H1 (cell line): ENCODE measurements around the gene ORC2. TPM values are rescaled to one million over a fixed set of nuclear protein-coding genes. Genes with fewer than 3 reads are reported as not detected.

ENCODE experiments used
- CTCF ChIA-PET: fragments of 300-600 bp; sonication (Branson Sonifier 250); formaldehyde crosslinking; loops from one replicate; lab custom pipeline; 2021; ENCODE audit not compliant: partially characterized antibody; lab: Charles Lee
- POLR2A ChIA-PET: fragments of 300-600 bp; sonication (Branson Sonifier 250); formaldehyde crosslinking; loops from one replicate; lab custom pipeline; 2021; ENCODE audit warnings: inconsistent platforms; ENCODE audit not compliant: partially characterized antibody; lab: Charles Lee
- DNase-seq, 2 experiments: peaks; one replicate each; pipeline versions ENCODE4 v3.0.0 to v3.0.0-alpha.2; 2010 to 2022; ENCODE audit warnings: low spot score in 2 of 2, low read depth in 1 of 2, mixed read lengths in 1 of 2
- FAIRE-seq: peaks from 2 replicates; lab custom pipeline; 2011; peaks lifted over from hg19 to GRCh38; lab: Jason Lieb, UNC
- H2AFZ ChIP-seq: 2 replicates; pipeline ENCODE4 v1.8.1; 2012; ENCODE audit warnings: low read length, inconsistent platforms
- H2AK5ac ChIP-seq: 2 replicates; pipeline ENCODE4 v1.6.1; 2013; ENCODE audit warnings: low read depth, low read length
- H2BK120ac ChIP-seq: replicated peaks from 2 replicates; pipeline ENCODE3; 2013; ENCODE audit warnings: low read depth, low read length, inconsistent platforms
- H2BK12ac ChIP-seq: 2 replicates; pipeline ENCODE4 v1.6.1; 2013; ENCODE audit warnings: low read depth, low read length
- H2BK15ac ChIP-seq: 2 replicates; pipeline ENCODE4 v1.6.1; 2013; ENCODE audit warnings: low read length
- H2BK20ac ChIP-seq: 2 replicates; pipeline ENCODE4 v1.6.1; 2013; ENCODE audit warnings: low read length
- H2BK5ac ChIP-seq: 2 replicates; pipeline ENCODE4 v1.6.1; 2013; ENCODE audit warnings: low read depth, low read length
- H3K14ac ChIP-seq: 2 replicates; pipeline ENCODE4 v1.6.1; 2013; ENCODE audit warnings: inconsistent platforms; ENCODE audit not compliant: insufficient read length
- H3K18ac ChIP-seq: 2 replicates; pipeline ENCODE4 v1.6.1; 2013; ENCODE audit warnings: low read length; ENCODE audit errors: extremely low read depth
- H3K23ac ChIP-seq: 2 replicates; pipeline ENCODE4 v1.6.1; 2013; ENCODE audit warnings: inconsistent platforms; ENCODE audit not compliant: insufficient read length
- H3K23me2 ChIP-seq: 2 replicates; pipeline ENCODE4 v1.6.1; 2013; ENCODE audit warnings: low read depth, low read length
- H3K27ac ChIP-seq: 2 replicates; pipeline ENCODE4 v1.6.1; 2011; ENCODE audit warnings: low read depth, low read length, inconsistent platforms
- H3K27me3 ChIP-seq, 4 experiments: replicated peaks in 1 of 4; 1 replicate in 1 of 4; 2 replicates in 3 of 4; pipeline versions ENCODE4 v1.6.1 to v1.8.1; 2011 to 2013; ENCODE audit warnings: low read length in 3 of 4, mild to moderate bottlenecking in 3 of 4, inconsistent platforms in 2 of 4, mixed read lengths in 2 of 4, moderate library complexity in 1 of 4; ENCODE audit not compliant: control insufficient read depth in 3 of 4, insufficient read depth in 3 of 4; ENCODE audit errors: extremely low read depth in 1 of 4
- H3K36me3 ChIP-seq, 4 experiments: 2 replicates each; pipeline versions ENCODE4 v1.6.1 to v1.8.1; 2011 to 2013; ENCODE audit warnings: mild to moderate bottlenecking in 4 of 4, low read length in 3 of 4, moderate library complexity in 2 of 4, control low read depth in 1 of 4, inconsistent platforms in 1 of 4; ENCODE audit not compliant: insufficient read depth in 4 of 4, control insufficient read depth in 2 of 4
- H3K4ac ChIP-seq: replicated peaks from 2 replicates; pipeline ENCODE3; 2013; ENCODE audit warnings: low read length, low read depth, mixed read lengths, inconsistent platforms; ENCODE audit not compliant: insufficient read length
- H3K4me1 ChIP-seq, 4 experiments: replicated peaks in 1 of 4; 1 replicate in 1 of 4; 2 replicates in 3 of 4; pipeline versions ENCODE4 v1.6.1 to v1.8.1; 2011 to 2013; ENCODE audit warnings: low read length in 3 of 4, inconsistent platforms in 2 of 4, mixed read lengths in 1 of 4; ENCODE audit not compliant: insufficient read depth in 4 of 4, control insufficient read depth in 3 of 4
- H3K4me2 ChIP-seq, 2 experiments: 2 replicates each; pipeline versions ENCODE4 v1.6.1 to v1.8.1; 2011 to 2013; ENCODE audit warnings: low read depth in 2 of 2, low read length in 2 of 2, control low read depth in 1 of 2, inconsistent platforms in 1 of 2, mild to moderate bottlenecking in 1 of 2; ENCODE audit not compliant: insufficient read depth in 1 of 2
- H3K4me3 ChIP-seq, 4 experiments: fragments of 200-600, 300-600 bp in 1 of 4; sonication (generic), shearing (Covaris generic), sonication (Bioruptor Twin) in 1 of 4; 2 replicates each; pipeline versions ENCODE4 v1.5.1 to v1.8.1; 2011 to 2016; ENCODE audit warnings: low read length in 4 of 4, low read depth in 3 of 4, control low read depth in 2 of 4, inconsistent platforms in 2 of 4, mild to moderate bottlenecking in 2 of 4, mixed read lengths in 1 of 4, moderate library complexity in 1 of 4; ENCODE audit not compliant: insufficient read depth in 2 of 4; ENCODE audit errors: extremely low read depth in 1 of 4
- H3K56ac ChIP-seq: replicated peaks from 2 replicates; pipeline ENCODE3; 2013; ENCODE audit warnings: low read depth, mild to moderate bottlenecking, mixed read lengths, low read length, inconsistent platforms; ENCODE audit not compliant: insufficient read length
- H3K79me1 ChIP-seq: 2 replicates; pipeline ENCODE4 v1.6.1; 2013; ENCODE audit warnings: low read depth, low read length, control low read depth
- H3K79me2 ChIP-seq, 2 experiments: 2 replicates each; pipeline versions ENCODE4 v1.6.1 to v1.8.1; 2012 to 2013; ENCODE audit warnings: low read length in 2 of 2, mild to moderate bottlenecking in 2 of 2, inconsistent platforms in 1 of 2; ENCODE audit not compliant: insufficient read depth in 2 of 2, control insufficient read depth in 1 of 2
- H3K9ac ChIP-seq, 4 experiments: replicated peaks in 1 of 4; 1 replicate in 1 of 4; 2 replicates in 3 of 4; pipeline versions ENCODE4 v1.6.1 to v1.8.1; 2011 to 2013; ENCODE audit warnings: low read depth in 3 of 4, low read length in 3 of 4, control low read depth in 2 of 4, mild to moderate bottlenecking in 2 of 4, moderate library complexity in 2 of 4, inconsistent platforms in 1 of 4; ENCODE audit errors: extremely low read depth in 1 of 4
- H3K9me3 ChIP-seq, 2 experiments: 2 replicates each; pipeline versions ENCODE4 v1.6.1 to v1.8.1; 2012 to 2013; ENCODE audit warnings: mild to moderate bottlenecking in 2 of 2, moderate library complexity in 2 of 2, control low read depth in 1 of 2, inconsistent platforms in 1 of 2, low read depth in 1 of 2, low read length in 1 of 2, mixed read lengths in 1 of 2; ENCODE audit not compliant: insufficient read depth in 2 of 2
- H4K20me1 ChIP-seq, 2 experiments: replicated peaks in 1 of 2; 2 replicates each; pipeline versions ENCODE3 to v1.8.1; 2011 to 2013; ENCODE audit warnings: inconsistent platforms in 2 of 2, low read length in 2 of 2, mild to moderate bottlenecking in 1 of 2; ENCODE audit not compliant: insufficient read depth in 2 of 2, control insufficient read depth in 1 of 2
- H4K5ac ChIP-seq: 2 replicates; pipeline ENCODE4 v1.6.1; 2013; ENCODE audit warnings: low read length, low read depth, mixed read lengths, inconsistent platforms; ENCODE audit not compliant: insufficient read length
- H4K8ac ChIP-seq: 2 replicates; pipeline ENCODE4 v1.8.0; 2013; ENCODE audit warnings: mild to moderate bottlenecking, moderate library complexity, low read length, inconsistent platforms; ENCODE audit not compliant: insufficient read depth; ENCODE audit errors: extremely low read depth
- H4K91ac ChIP-seq: replicated peaks from 2 replicates; pipeline ENCODE3; 2013; ENCODE audit warnings: low read length, mixed read lengths, inconsistent platforms; ENCODE audit not compliant: insufficient read length
- JUND ChIP-seq: IDR thresholded peaks from 2 replicates; pipeline ENCODE4 v1.6.1; 2011; ENCODE audit warnings: mild to moderate bottlenecking, improper control_type of control experiment, low read length
- SP1 ChIP-seq: IDR thresholded peaks from 2 replicates; pipeline ENCODE4 v1.6.1; 2011; ENCODE audit warnings: low read depth, low read length
- WGBS, 2 experiments: shearing (Covaris generic) in 1 of 2; methylation state at CpG; one replicate each; pipeline versions ENCODE4 v1.1.6 to v1.1.7; 2013 to 2015; ENCODE audit warnings: low lambda C conversion rate in 2 of 2, mixed read lengths in 2 of 2, inconsistent platforms in 1 of 2, low coverage in 1 of 2, missing lambda C conversion rate in 1 of 2; ENCODE audit not compliant: insufficient replicate concordance in 2 of 2, insufficient coverage in 1 of 2, insufficient read length in 1 of 2; ENCODE audit errors: extremely low coverage in 1 of 2, missing lambda C conversion rate in 1 of 2; 5-methylcytosine and 5-hydroxymethylcytosine counted together
- polyA plus RNA-seq, 7 experiments: library from polyadenylated mRNA; depleted of rRNA in 3 of 7; stranded (reverse) in 5 of 7; unstranded in 2 of 7; fragments of >200 nt in 5 of 7; fragments of 200-250 nt in 2 of 7; gene quantifications; 1 replicate in 5 of 7; 2 replicates in 1 of 7; 4 replicates in 1 of 7; pipeline versions ENCODE4 v1.2.1 to v1.2.3, GENCODE V29; 2011 to 2013; ENCODE audit warnings: missing spikeins in 2 of 7, mixed read lengths in 2 of 7
- total RNA-seq: library from RNA; stranded (reverse); fragmentation: NEBNext Ultra II Directional; extraction: Animal tissue kit (Norgen Biotek cat#: 25700); gene quantifications from 2 replicates; pipeline ENCODE4 v1.2.1, GENCODE V29; 2021

The ORC2 gene
- total and polyA plus RNA-seq, 2 of the 8 experiments (the other 6 are each of a cell fraction or from before 2014, with no cell fraction given) = 7.1 to 89.8 TPM

DNA sequence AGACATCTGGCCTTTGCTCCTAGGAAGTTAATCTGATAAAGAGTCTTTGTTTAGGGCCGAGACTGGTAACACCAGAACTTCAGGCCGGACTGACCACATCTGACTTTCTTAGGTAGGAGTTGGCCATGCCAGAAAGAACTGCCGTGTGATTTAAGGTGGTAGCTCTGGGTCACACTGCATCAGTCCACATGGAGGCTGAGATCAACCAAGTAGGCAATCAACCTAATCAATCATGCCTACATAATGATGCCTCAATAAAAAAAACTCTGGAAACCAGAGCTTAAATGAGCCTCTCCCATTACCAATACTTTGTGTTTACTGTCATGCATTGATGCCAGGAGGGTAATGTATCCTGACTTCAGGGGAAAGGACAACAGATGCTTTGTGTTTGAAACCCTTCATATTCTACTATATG, 44.1 kb upstream of the ORC2 start:
- no peaks in the 10 kb centered on the region for H3K23me2 ChIP-seq
- H4K5ac ChIP-seq = no peak overlapping the region
- H3K4me1 ChIP-seq = no peaks in the 10 kb centered on the region
- H2BK15ac ChIP-seq = no peak overlapping the region
- H3K79me1 ChIP-seq = no peaks in the 10 kb centered on the region
- no peaks in the 10 kb centered on the region for H4K20me1 ChIP-seq
- no peak overlapping the region for H2BK20ac ChIP-seq
- H3K9me3 ChIP-seq = no peaks in the 10 kb centered on the region
- FAIRE-seq = no peak
- H2AFZ ChIP-seq = no peak overlapping the region
- CTCF ChIA-PET = no interaction called here
- H3K4ac ChIP-seq = no peak overlapping the region
- no peak overlapping the region for H3K9ac ChIP-seq
- H3K56ac ChIP-seq = no peak overlapping the region
- no peak overlapping the region for H2AK5ac ChIP-seq
- no peak overlapping the region for H4K8ac ChIP-seq
- H3K27ac ChIP-seq = no peak overlapping the region
- H2BK120ac ChIP-seq = no peak overlapping the region
- POLR2A ChIA-PET = no interaction called here
- no peak for TF ChIP-seq JUND
- no peak for TF ChIP-seq SP1
- H3K23ac ChIP-seq = no peak overlapping the region
- no peaks in the 10 kb centered on the region for H3K79me2 ChIP-seq
- 88% methylated on average over 3 of the region's 3 CpGs; no CpG with 5 or more reads in 1 of the 2 experiments for WGBS, 2 experiments
- no peak overlapping the region for H2BK12ac ChIP-seq
- no peak overlapping the region for H3K4me3 ChIP-seq
- H3K18ac ChIP-seq = no peak overlapping the region
- no peaks in the 10 kb centered on the region for H3K27me3 ChIP-seq
- no peak overlapping the region for H3K4me2 ChIP-seq
- no peak for DNase-seq
- H2BK5ac ChIP-seq = no peak overlapping the region
- H4K91ac ChIP-seq = no peak overlapping the region
- no peaks in the 10 kb centered on the region for H3K36me3 ChIP-seq
- H3K14ac ChIP-seq = no peak overlapping the region
